ENCODE data around the gene EIF4B. TPM values are rescaled to one million over a fixed set of nuclear protein-coding genes. Genes with fewer than 3 reads are reported as not detected.
"Not testable (repeated sequence)": the region's sequence is repeated elsewhere in the genome, so short reads cannot be mapped to it uniquely, and the experiment has no call there.

EIF4B gene
- total RNA-seq, 2 experiments from 2014 or later: 352 to 353 TPM

DNA sequence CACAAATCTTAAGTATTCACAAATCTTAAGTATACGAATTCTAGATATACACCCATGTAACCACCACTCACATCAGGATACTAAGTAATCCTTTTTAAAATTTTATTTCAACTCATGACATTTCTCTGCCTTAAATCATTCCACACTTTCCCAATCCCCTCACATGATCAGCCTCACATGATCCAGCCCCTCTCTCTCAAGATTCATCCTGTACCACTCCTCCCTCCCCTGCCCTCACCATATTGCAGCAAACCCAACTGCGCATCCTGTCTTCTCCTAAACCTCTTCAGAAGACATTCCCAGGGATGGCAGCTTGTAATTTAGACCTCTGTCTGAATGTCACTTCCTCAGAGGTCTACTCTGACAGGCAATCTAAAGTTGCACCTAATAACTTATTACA is 1.7 kb upstream of the EIF4B start:
- Mint-ChIP-seq H3K4me3 (peak overlapping the region; percentile 97), H3K9me3 (ENCODE audit: insufficient read depth) (no peaks in the 10 kb centered on the region), H3K4me1 (ENCODE audit: low read depth) (peaks cover 34% of the 10 kb centered on the region), H3K36me3 (ENCODE audit: low read depth) (peaks cover 16% of the 10 kb centered on the region), H3K27ac (peak overlapping the region; percentile 26), H3K27me3 (ENCODE audit: low read depth) (peaks cover 5% of the 10 kb centered on the region)
- CTCF ChIA-PET: interaction anchor here (2.3 kb wide), 1 partner anchor 125 kb away, joined by 12 read pairs; no protein-coding TSS in a partner anchor
- ATAC-seq (no peak), DNase-seq (no peak)
- POLR2A ChIA-PET: no interaction called here

DNA sequence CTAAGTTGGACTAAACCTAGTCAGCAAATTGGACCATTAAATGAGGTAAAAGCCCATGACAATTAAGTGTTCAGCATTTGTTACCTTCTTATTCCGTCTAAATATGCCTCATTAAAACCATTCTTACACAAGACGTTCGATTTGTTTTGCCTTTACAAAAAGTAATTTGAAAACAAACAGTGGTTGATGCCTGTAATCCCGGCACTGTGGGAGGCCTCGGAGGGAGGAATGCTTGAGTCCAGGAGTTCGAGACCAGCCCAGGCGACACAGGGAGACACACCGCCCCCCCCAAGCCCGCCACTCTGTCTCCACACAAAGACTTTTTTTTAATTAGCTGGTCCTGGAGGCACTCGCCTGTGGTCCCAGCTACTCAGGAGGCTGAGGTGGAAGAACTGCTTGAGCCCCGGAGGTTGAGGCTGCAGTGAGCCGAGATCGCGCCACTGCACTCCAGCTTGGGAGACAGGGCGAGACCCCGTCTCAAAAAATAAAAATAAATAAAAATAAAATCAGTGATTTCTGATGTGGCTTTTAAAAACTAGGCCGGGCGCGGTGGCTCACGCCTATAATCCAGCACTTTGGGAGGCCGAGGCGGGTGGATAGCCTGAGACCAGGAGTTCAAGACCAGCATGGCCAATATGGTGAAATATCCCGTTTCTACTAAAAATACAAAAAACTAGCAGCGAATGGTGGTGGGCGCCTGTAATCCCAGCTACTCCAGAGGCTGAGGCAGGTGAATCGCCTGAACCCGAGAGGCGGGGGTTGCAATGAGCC is 856 bp upstream of the EIF4B start:
- no peak for ATAC-seq
- peaks cover 23% of the 10 kb centered on the region for H3K36me3 Mint-ChIP-seq (ENCODE audit: low read depth)
- POLR2A ChIA-PET: interaction anchor here (0.6 to 2.3 kb wide), 5 partner anchors 10 to 1706 kb away, joined by 3 to 7 read pairs (median 4); partner anchors contain the start of genes CSAD, PFDN5 and ZNF740
- H3K27me3 Mint-ChIP-seq (ENCODE audit: low read depth): peaks cover 2% of the 10 kb centered on the region
- no peak for DNase-seq
- CTCF ChIA-PET: interaction anchor here (1.0 to 3.0 kb wide), 8 partner anchors 19 to 135 kb away, joined by 3 to 18 read pairs (median 6); no protein-coding TSS in a partner anchor
- H3K9me3 Mint-ChIP-seq (ENCODE audit: insufficient read depth): no peaks in the 10 kb centered on the region
- H3K27ac Mint-ChIP-seq: peak overlapping the region; percentile 98
- peak overlapping the region; percentile 97 for H3K4me3 Mint-ChIP-seq
- H3K4me1 Mint-ChIP-seq (ENCODE audit: low read depth): peaks cover 42% of the 10 kb centered on the region

- Mint-ChIP-seq H3K4me3 (peak overlapping the region; percentile 97), H3K4me1 (ENCODE audit: low read depth) (peaks cover 54% of the 10 kb centered on the region), H3K9me3 (ENCODE audit: insufficient read depth) (no peaks in the 10 kb centered on the region), H3K27me3 (ENCODE audit: low read depth) (peaks cover under 1% of the 10 kb centered on the region), H3K27ac (peak overlapping the region; percentile 98), H3K36me3 (ENCODE audit: low read depth) (peaks cover 33% of the 10 kb centered on the region)
- DNase-seq (peak; percentile 85), ATAC-seq (peak; percentile 41)
- ChIA-PET CTCF (interaction anchor here (1.2 to 3.0 kb wide), 3 partner anchors 31 to 314 kb away, joined by 4 to 18 read pairs (median 5); partner anchors contain the start of gene AAAS), POLR2A (interaction anchor here (0.9 to 2.3 kb wide), 4 partner anchors 32 to 314 kb away, joined by 3 to 7 read pairs (median 4); partner anchors contain the start of genes AAAS, CSAD, SPRYD3 and ZNF740)
Measured at GRCh38 chr12:53006810-53007309, 604 bp downstream of the EIF4B start.

DNA sequence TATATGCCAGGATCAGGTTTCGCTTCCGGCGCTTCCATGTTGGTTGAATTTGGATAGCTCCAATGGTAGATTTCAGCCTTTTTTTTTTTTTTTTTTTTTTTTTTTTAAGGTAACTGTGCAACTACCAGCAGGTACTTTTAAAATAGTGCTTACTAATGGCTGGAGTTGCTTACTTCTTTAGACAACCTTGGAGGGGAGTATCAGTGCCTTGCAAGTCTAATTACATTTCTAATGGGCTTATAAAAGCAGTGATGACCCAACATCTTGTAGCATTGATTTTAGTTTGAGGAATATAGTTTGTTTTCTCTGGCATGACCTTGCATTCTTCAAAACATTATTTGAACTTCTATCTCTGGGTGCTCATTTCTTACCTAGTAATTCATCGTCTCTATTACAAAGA is 1.1 kb downstream of the EIF4B start:
- H3K4me3 Mint-ChIP-seq: peak overlapping the region; percentile 97
- peaks cover 55% of the 10 kb centered on the region for H3K4me1 Mint-ChIP-seq (ENCODE audit: low read depth)
- peak overlapping the region; percentile 98 for H3K27ac Mint-ChIP-seq
- no peaks in the 10 kb centered on the region for H3K27me3 Mint-ChIP-seq (ENCODE audit: low read depth)
- ChIA-PET CTCF (interaction anchor here (1.6 to 3.0 kb wide), 2 partner anchors 31 to 314 kb away, joined by 4 to 18 read pairs; partner anchors contain the start of gene AAAS), POLR2A (interaction anchor here (1.0 to 2.3 kb wide), 3 partner anchors 31 to 173 kb away, joined by 4 to 7 read pairs (median 5); partner anchors contain the start of genes CSAD, SPRYD3 and ZNF740)
- ATAC-seq: no peak
- peaks cover 35% of the 10 kb centered on the region for H3K36me3 Mint-ChIP-seq (ENCODE audit: low read depth)
- no peaks in the 10 kb centered on the region for H3K9me3 Mint-ChIP-seq (ENCODE audit: insufficient read depth)
- DNase-seq: no peak

GRCh38 chr12:53008760-53009159 is 2.5 kb downstream of the EIF4B start:
- H3K27me3 Mint-ChIP-seq (ENCODE audit: low read depth); DNase-seq; H3K9me3 Mint-ChIP-seq (ENCODE audit: insufficient read depth); ATAC-seq; POLR2A ChIA-PET; H3K27ac Mint-ChIP-seq: not testable (repeated sequence)
- Mint-ChIP-seq H3K4me1 (ENCODE audit: low read depth) (peaks cover 63% of the 10 kb centered on the region), H3K36me3 (ENCODE audit: low read depth) (peaks cover 41% of the 10 kb centered on the region), H3K4me3 (peak overlapping the region; percentile 97)
- CTCF ChIA-PET: interaction anchor here (3.0 kb wide), 1 partner anchor 29 kb away, joined by 18 read pairs; no protein-coding TSS in a partner anchor

DNA sequence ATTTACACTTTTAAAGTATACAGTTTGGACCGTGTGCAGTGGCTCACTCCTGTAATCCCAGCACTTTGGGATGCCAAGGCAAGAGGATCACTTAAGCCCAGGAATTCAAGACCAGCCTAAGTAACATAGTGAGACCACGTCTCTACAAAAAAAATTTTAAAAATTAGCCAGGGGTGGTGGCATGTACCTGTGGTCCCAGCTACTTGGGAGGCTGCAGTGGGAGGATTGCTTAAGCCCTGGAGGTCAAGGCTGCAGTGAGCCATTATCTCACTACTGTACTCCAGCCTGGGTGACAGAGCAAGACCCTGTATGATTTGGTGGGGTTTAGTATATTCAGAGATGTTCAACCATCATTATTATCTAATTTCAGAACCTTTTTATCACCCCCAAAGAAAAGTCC is 4.7 kb downstream of the EIF4B start:
- H3K27ac Mint-ChIP-seq: no peak overlapping the region
- CTCF ChIA-PET: interaction anchor here (1.6 to 2.2 kb wide), 3 partner anchors 15 to 43 kb away, joined by 4 to 11 read pairs (median 4); no protein-coding TSS in a partner anchor
- DNase-seq (no peak), ATAC-seq (no peak)
- peaks cover 46% of the 10 kb centered on the region for H3K36me3 Mint-ChIP-seq (ENCODE audit: low read depth)
- POLR2A ChIA-PET: no interaction called here
- no peaks in the 10 kb centered on the region for H3K9me3 Mint-ChIP-seq (ENCODE audit: insufficient read depth)
- peaks cover 64% of the 10 kb centered on the region for H3K4me1 Mint-ChIP-seq (ENCODE audit: low read depth)
- H3K27me3 Mint-ChIP-seq (ENCODE audit: low read depth): no peaks in the 10 kb centered on the region
- no peak overlapping the region for H3K4me3 Mint-ChIP-seq

GRCh38 chr12:53011889-53012288 is 5.6 kb downstream of the EIF4B start:
- ChIA-PET POLR2A (no interaction called here), CTCF (interaction anchor here (2.2 kb wide), 1 partner anchor 26 kb away, joined by 11 read pairs; no protein-coding TSS in a partner anchor)
- peaks cover 63% of the 10 kb centered on the region for H3K4me1 Mint-ChIP-seq (ENCODE audit: low read depth)
- H3K27ac Mint-ChIP-seq: no peak overlapping the region
- H3K9me3 Mint-ChIP-seq (ENCODE audit: insufficient read depth): no peaks in the 10 kb centered on the region
- H3K4me3 Mint-ChIP-seq: no peak overlapping the region
- H3K27me3 Mint-ChIP-seq (ENCODE audit: low read depth): no peaks in the 10 kb centered on the region
- DNase-seq (no peak), ATAC-seq (no peak)
- peaks cover 53% of the 10 kb centered on the region for H3K36me3 Mint-ChIP-seq (ENCODE audit: low read depth)

DNA sequence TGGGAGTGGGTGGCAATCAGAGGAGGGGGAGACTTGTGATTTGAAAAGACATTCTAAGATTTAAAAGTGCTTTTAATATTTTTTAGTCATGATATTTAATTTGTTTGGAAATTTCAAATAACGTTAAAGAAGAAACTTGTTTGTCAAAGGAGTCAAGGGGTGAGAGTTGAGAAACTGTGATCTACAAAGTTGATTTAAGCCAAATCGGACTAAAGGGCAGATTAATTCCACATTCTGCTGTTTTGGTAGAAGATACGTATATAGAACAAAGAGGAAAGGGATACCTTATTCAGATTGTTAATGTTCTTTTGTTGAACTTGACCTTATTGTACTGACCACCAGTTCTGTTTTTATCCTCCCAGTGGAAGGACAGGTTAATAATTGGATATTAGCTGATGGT is 6.7 kb downstream of the EIF4B start:
- Mint-ChIP-seq H3K27ac (no peak overlapping the region), H3K4me1 (ENCODE audit: low read depth) (peaks cover 54% of the 10 kb centered on the region), H3K36me3 (ENCODE audit: low read depth) (peaks cover 56% of the 10 kb centered on the region), H3K4me3 (no peak overlapping the region), H3K27me3 (ENCODE audit: low read depth) (no peaks in the 10 kb centered on the region), H3K9me3 (ENCODE audit: insufficient read depth) (no peaks in the 10 kb centered on the region)
- ChIA-PET POLR2A (no interaction called here), CTCF (no interaction called here)
- ATAC-seq (no peak), DNase-seq (no peak)

DNA sequence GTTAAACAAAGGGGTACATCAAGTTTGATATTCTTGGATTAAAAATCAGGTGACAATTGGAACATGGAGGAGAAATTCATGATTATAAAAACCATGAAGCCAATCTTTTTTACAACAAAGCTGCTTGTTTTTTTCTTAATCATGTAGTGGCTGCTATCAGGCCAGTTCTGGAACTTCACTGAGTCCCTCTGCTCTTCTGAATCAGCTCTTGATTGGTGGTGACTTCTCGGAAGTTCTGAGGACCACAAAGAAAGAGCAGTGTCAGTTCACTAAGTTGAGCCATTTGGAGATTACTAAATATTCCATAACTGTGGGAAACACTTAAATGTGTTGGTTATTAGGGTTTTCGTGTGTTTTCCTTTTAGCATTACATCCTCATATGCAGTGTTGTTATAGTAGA is 8.5 kb downstream of the EIF4B start:
- Mint-ChIP-seq H3K27ac (no peak overlapping the region), H3K27me3 (ENCODE audit: low read depth) (no peaks in the 10 kb centered on the region), H3K4me1 (ENCODE audit: low read depth) (peaks cover 39% of the 10 kb centered on the region), H3K9me3 (ENCODE audit: insufficient read depth) (no peaks in the 10 kb centered on the region), H3K36me3 (ENCODE audit: low read depth) (peaks cover 60% of the 10 kb centered on the region), H3K4me3 (no peak overlapping the region)
- ChIA-PET CTCF (interaction anchor here (0.6 to 1.3 kb wide), 3 partner anchors 31 to 501 kb away, joined by 3 read pairs; no protein-coding TSS in a partner anchor), POLR2A (interaction anchor here (0.6 to 1.0 kb wide), 3 partner anchors 9 to 442 kb away, joined by 4 read pairs; partner anchors contain the start of gene EIF4B)
- DNase-seq: no peak
- no peak for ATAC-seq

DNA sequence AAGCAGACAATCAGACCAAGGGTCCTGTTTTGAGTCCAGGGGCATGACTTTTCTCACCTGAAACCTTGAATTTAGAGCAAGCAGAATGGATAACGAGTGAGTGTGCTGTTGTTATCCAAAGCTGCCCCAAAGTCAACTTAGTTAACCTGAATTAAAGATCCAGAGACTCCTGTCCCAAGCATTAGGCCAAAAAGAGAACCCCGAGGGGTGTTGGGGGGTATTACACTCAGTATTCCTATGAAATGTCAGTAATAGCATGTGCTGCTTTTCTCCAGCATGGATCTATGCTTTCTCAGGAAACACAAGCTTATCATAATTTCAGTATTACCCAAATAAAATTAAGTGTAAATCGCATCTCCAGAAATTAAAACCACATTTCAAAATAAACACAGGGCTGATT is 19.0 kb downstream of the EIF4B start:
- no peaks in the 10 kb centered on the region for H3K4me1 Mint-ChIP-seq (ENCODE audit: low read depth)
- ChIA-PET POLR2A (no interaction called here), CTCF (interaction anchor here (1.2 to 1.7 kb wide), 6 partner anchors 13 to 296 kb away, joined by 3 to 8 read pairs (median 4); partner anchors contain the start of gene AAAS)
- no peak for ATAC-seq
- no peak overlapping the region for H3K4me3 Mint-ChIP-seq
- no peak overlapping the region for H3K27ac Mint-ChIP-seq
- no peaks in the 10 kb centered on the region for H3K9me3 Mint-ChIP-seq (ENCODE audit: insufficient read depth)
- no peak for DNase-seq
- peaks cover 58% of the 10 kb centered on the region for H3K36me3 Mint-ChIP-seq (ENCODE audit: low read depth)
- no peaks in the 10 kb centered on the region for H3K27me3 Mint-ChIP-seq (ENCODE audit: low read depth)

DNA sequence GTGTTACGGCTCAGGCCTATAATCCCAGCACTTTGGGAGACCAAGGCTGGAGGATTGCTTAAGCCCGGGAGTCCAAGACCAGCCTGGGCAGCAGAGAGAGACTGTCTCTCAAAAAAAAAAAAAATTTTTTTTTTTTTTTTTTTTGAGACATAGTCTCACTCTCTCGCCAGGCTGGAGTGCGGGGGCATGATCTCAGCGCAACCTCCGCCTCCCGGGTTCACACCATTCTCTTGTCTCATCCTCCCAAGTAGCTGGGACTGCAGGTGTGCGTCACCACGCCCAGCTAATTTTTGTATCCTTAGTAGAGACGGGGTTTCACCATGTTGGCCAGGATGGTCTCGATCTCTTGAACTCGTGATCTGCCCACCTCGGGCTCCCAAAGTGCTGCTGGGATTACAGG is 20.8 kb downstream of the EIF4B start:
- H3K4me3 Mint-ChIP-seq; H3K27ac Mint-ChIP-seq; DNase-seq; H3K4me1 Mint-ChIP-seq (ENCODE audit: low read depth); H3K27me3 Mint-ChIP-seq (ENCODE audit: low read depth); POLR2A ChIA-PET; H3K9me3 Mint-ChIP-seq (ENCODE audit: insufficient read depth); ATAC-seq: not testable (repeated sequence)
- CTCF ChIA-PET: interaction anchor here (0.7 to 1.9 kb wide), 3 partner anchors 9 to 39 kb away, joined by 3 to 6 read pairs (median 5); no protein-coding TSS in a partner anchor
- peaks cover 60% of the 10 kb centered on the region for H3K36me3 Mint-ChIP-seq (ENCODE audit: low read depth)

All from activated CD8-positive, alpha-beta T cell treated with anti-CD3 and anti-CD28 coated beads, Interleukin-2, amount 10 ng/mL, durations not matched to agents 7 days and 5 days (primary cell).